Measurements from ENCODE around the gene MYOG. TPM values are rescaled to one million over a fixed set of nuclear protein-coding genes. Genes with fewer than 3 reads are reported as not detected.

MYOG gene
- total RNA-seq, 1 experiment from 2014 or later: not detected

- Histone ChIP-seq H3K23me2 (ENCODE audit: insufficient read length, low read depth, low read length, poor library complexity, severe bottlenecking) (no peaks in the 10 kb centered on the region), H3K4ac (ENCODE audit: low read depth, low read length) (no peak overlapping the region), H4K20me1 (ENCODE audit: control insufficient read depth, insufficient read depth, insufficient read length) (no peaks in the 10 kb centered on the region), H4K91ac (ENCODE audit: insufficient read length, low read depth, low read length) (no peak overlapping the region), H3K9me3 (ENCODE audit: control insufficient read depth, low read depth, low read length) (no peaks in the 10 kb centered on the region), H3K14ac (ENCODE audit: insufficient read depth, low read length) (no peak overlapping the region), H2BK5ac (ENCODE audit: insufficient read length, low read length) (no peak overlapping the region), H3K27ac (ENCODE audit: insufficient read length, low read depth, low read length) (no peak overlapping the region), H3K4me1 (ENCODE audit: insufficient read depth, low read length) (peaks cover 4% of the 10 kb centered on the region; the same call in 1 of the 2 replicates), H2AFZ (ENCODE audit: low read length) (no peak overlapping the region), H3T11ph (ENCODE audit: low read length) (no peak overlapping the region), H3K79me1 (ENCODE audit: insufficient read depth, low read depth, low read length, poor library complexity, severe bottlenecking) (no peaks in the 10 kb centered on the region), H3K18ac (ENCODE audit: insufficient read length, low read depth, low read length) (no peak overlapping the region), H2BK12ac (ENCODE audit: insufficient read length, low read depth, low read length) (no peak overlapping the region), H4K5ac (ENCODE audit: insufficient read length, low read depth, low read length) (no peak overlapping the region), H3K56ac (ENCODE audit: insufficient read length, low read depth, low read length) (no peak overlapping the region), H3K27me3 (ENCODE audit: insufficient read depth, low read length) (no peaks in the 10 kb centered on the region), H2BK15ac (ENCODE audit: low read depth, low read length) (no peak overlapping the region), H2BK120ac (ENCODE audit: low read depth, low read length, poor library complexity, severe bottlenecking) (no peak overlapping the region), H4K8ac (replicated peaks; ENCODE audit: insufficient read length, low read depth, low read length) (no peak overlapping the region), H3K23ac (ENCODE audit: insufficient read length, low read depth, low read length) (no peak overlapping the region), H3K4me2 (ENCODE audit: insufficient read depth, insufficient read length, low read length) (no peak overlapping the region), H2AK5ac (ENCODE audit: insufficient read length, low read length) (no peak overlapping the region), H3K9ac (ENCODE audit: extremely low read depth, insufficient read length, low read length) (no peak overlapping the region), H2BK20ac (ENCODE audit: low read depth, low read length, poor library complexity, severe bottlenecking) (no peak overlapping the region), H3K79me2 (ENCODE audit: insufficient read depth, low read length) (no peaks in the 10 kb centered on the region)
- no peaks in the 10 kb centered on the region for H3K9me3 Mint-ChIP-seq
- H3K27me3 Mint-ChIP-seq (ENCODE audit: low read depth): no peaks in the 10 kb centered on the region; the same call in 1 of the 2 replicates
- DNase-seq: no peak
- no CpG with 5 or more reads among the region's 5 CpGs for WGBS (ENCODE audit: extremely low coverage, insufficient read length, low lambda C conversion rate)
- H3K4me3 Mint-ChIP-seq: no peak overlapping the region; a peak in 1 of 5 replicates
- TF ChIP-seq CTCF (conservative IDR thresholded peaks at IDR 0.05): no peak
- H3K36me3 Mint-ChIP-seq (ENCODE audit: insufficient read depth in 1 of 3, low read depth in 3 of 3): peaks cover 3 to 29% (median 6%) of the 10 kb centered on the region in 3 experiments; a peak in 4 of 7 replicates
- no peak overlapping the region; a peak in 1 of 7 replicates for H3K27ac Mint-ChIP-seq
- H3K4me1 Mint-ChIP-seq: peaks cover 39 to 50% of the 10 kb centered on the region in 2 experiments
These were observed 31.2 kb downstream of the MYOG start for GRCh38 chr1:203054642-203055041.
